ENCODE data around the gene UNK.

UNK gene

GRCh38 chr17:75822119-75822799 lies 37.7 kb downstream of the UNK start:
- Histone ChIP-seq H4K20me1 (ENCODE audit: insufficient read depth, low read length) (no peaks in the 10 kb centered on the region), H3K4me2 (ENCODE audit: low read length) (no peak overlapping the region), H3K79me2 (ENCODE audit: insufficient read depth, low read length) (no peaks in the 10 kb centered on the region), H3K27me3 (ENCODE audit: insufficient read depth, low read length) (no peaks in the 10 kb centered on the region), H3K36me3 (ENCODE audit: insufficient read depth, low read length) (peaks cover 89% of the 10 kb centered on the region), H3K9ac (ENCODE audit: low read length) (no peak overlapping the region), H2AFZ (ENCODE audit: low read length) (no peak overlapping the region), H3K9me3 (ENCODE audit: low read length) (no peaks in the 10 kb centered on the region), H3K4me3 (ENCODE audit: low read depth, low read length, poor library complexity, severe bottlenecking) (no peak overlapping the region), H3K27ac (ENCODE audit: low read depth, low read length, poor library complexity, severe bottlenecking) (peak overlapping the region; percentile 39), H3K9me2 (ENCODE audit: low read depth, low read length) (no peaks in the 10 kb centered on the region), H3F3A (ENCODE audit: insufficient read depth, low read length) (no peaks in the 10 kb centered on the region), H3K4me1 (ENCODE audit: insufficient read depth, low read length, severe bottlenecking) (peaks cover 23% of the 10 kb centered on the region)
- TF ChIP-seq EZH2 (IDR thresholded peaks at IDR 0.05; ENCODE audit: borderline replicate concordance, low read length) (no peak), CTCF (IDR thresholded peaks at IDR 0.05; ENCODE audit: low read length) (no peak)

- Histone ChIP-seq H3K4me1 (ENCODE audit: insufficient read depth, low read length, severe bottlenecking) (peaks cover 29% of the 10 kb centered on the region), H3K36me3 (ENCODE audit: insufficient read depth, low read length) (peaks cover 84% of the 10 kb centered on the region), H3K27ac (ENCODE audit: low read depth, low read length, poor library complexity, severe bottlenecking) (no peak overlapping the region), H3K4me2 (ENCODE audit: low read length) (no peak overlapping the region), H3K27me3 (ENCODE audit: insufficient read depth, low read length) (no peaks in the 10 kb centered on the region), H4K20me1 (ENCODE audit: insufficient read depth, low read length) (no peaks in the 10 kb centered on the region), H3K9me3 (ENCODE audit: low read length) (no peaks in the 10 kb centered on the region), H3F3A (ENCODE audit: insufficient read depth, low read length) (no peaks in the 10 kb centered on the region), H3K9me2 (ENCODE audit: low read depth, low read length) (no peaks in the 10 kb centered on the region), H3K9ac (ENCODE audit: low read length) (no peak overlapping the region), H3K4me3 (ENCODE audit: low read depth, low read length, poor library complexity, severe bottlenecking) (no peak overlapping the region), H2AFZ (ENCODE audit: low read length) (no peak overlapping the region), H3K79me2 (ENCODE audit: insufficient read depth, low read length) (no peaks in the 10 kb centered on the region)
- no peak for TF ChIP-seq CTCF (IDR thresholded peaks at IDR 0.05; ENCODE audit: low read length)
- TF ChIP-seq EZH2 (IDR thresholded peaks at IDR 0.05; ENCODE audit: borderline replicate concordance, low read length), result no peak
Observed at GRCh38 chr17:75822800-75823166, 38.2 kb downstream of the UNK start.

- Histone ChIP-seq H3K4me1 (ENCODE audit: insufficient read depth, low read length, severe bottlenecking) (peaks cover 35% of the 10 kb centered on the region), H3K9ac (ENCODE audit: low read length) (no peak overlapping the region), H3K4me3 (ENCODE audit: low read depth, low read length, poor library complexity, severe bottlenecking) (no peak overlapping the region), H3K9me3 (ENCODE audit: low read length) (no peaks in the 10 kb centered on the region), H3F3A (ENCODE audit: insufficient read depth, low read length) (no peaks in the 10 kb centered on the region), H2AFZ (ENCODE audit: low read length) (no peak overlapping the region), H3K9me2 (ENCODE audit: low read depth, low read length) (no peaks in the 10 kb centered on the region), H3K27me3 (ENCODE audit: insufficient read depth, low read length) (no peaks in the 10 kb centered on the region), H3K36me3 (ENCODE audit: insufficient read depth, low read length) (peaks cover 79% of the 10 kb centered on the region), H4K20me1 (ENCODE audit: insufficient read depth, low read length) (no peaks in the 10 kb centered on the region), H3K79me2 (ENCODE audit: insufficient read depth, low read length) (no peaks in the 10 kb centered on the region), H3K4me2 (ENCODE audit: low read length) (no peak overlapping the region), H3K27ac (ENCODE audit: low read depth, low read length, poor library complexity, severe bottlenecking) (no peak overlapping the region)
- no peak for TF ChIP-seq CTCF (IDR thresholded peaks at IDR 0.05; ENCODE audit: low read length)
- TF ChIP-seq EZH2 (IDR thresholded peaks at IDR 0.05; ENCODE audit: borderline replicate concordance, low read length), result no peak
Observed at GRCh38 chr17:75823257-75824041, 38.8 kb downstream of the UNK start.

All from OCI-LY1 (cell line).